HuH-7.5 (cell line): ENCODE data around the gene MRFAP1.
"Not testable (repeated sequence)": the region's sequence is repeated elsewhere in the genome, so short reads cannot be mapped to it uniquely, and the experiment has no call there.

Experiments used
- DNase-seq: peaks from one replicate; pipeline ENCODE4 v3.0.0; 2011; ENCODE audit warnings: low spot score

The MRFAP1 gene

GRCh38 chr4:6634746-6635145, 5.7 kb upstream of the MRFAP1 start:
- DNase-seq = no peak

- no peak for DNase-seq
These were observed 1.3 kb upstream of the MRFAP1 start for GRCh38 chr4:6639137-6639680.

DNA sequence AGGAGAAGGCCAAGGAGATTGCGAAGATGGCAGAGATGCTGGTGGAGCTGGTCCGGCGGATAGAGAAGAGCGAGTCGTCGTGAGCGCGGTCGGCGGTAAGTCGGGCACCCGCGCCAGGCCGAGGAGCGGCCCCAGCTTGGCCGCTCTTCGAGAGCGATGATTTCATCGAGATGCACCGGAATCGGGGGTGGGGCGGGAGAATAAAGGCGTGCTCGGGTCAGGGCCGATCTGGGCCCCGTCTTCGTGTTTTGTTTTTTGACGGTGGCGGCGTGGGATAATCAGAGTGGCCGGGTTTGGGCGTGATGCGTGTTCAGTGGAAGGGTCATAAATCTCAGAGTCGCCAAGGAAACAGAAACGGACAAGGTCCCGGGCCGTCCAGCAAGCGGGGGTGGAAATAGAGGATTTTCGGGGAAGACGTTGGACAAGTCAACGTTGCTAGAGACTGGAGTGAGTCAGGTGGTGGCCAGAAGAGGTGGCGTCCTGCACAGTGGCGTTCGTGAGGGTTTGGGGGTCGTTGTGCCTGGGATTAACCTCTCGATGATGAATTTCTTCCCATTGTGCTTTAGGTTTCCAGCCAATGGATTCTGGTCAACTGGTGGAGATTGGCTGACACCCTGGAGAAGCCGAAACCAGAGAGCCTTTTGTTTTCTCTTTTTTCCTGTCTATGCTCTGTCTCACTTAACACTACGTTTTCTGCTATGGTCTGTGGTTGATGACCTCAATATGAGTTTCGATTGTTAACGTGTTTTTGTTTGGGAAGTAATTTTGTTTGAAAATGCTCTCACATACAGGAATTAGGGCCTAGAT, 882 bp downstream of the MRFAP1 start:
- DNase-seq = no peak

GRCh38 chr4:6641971-6642320, 1.5 kb downstream of the MRFAP1 start:
- no peak for DNase-seq

GRCh38 chr4:6643141-6643847, 2.8 kb downstream of the MRFAP1 start:
- DNase-seq = no peak

- no peak for DNase-seq
These were observed 4.5 kb downstream of the MRFAP1 start for GRCh38 chr4:6644792-6645530.

DNA sequence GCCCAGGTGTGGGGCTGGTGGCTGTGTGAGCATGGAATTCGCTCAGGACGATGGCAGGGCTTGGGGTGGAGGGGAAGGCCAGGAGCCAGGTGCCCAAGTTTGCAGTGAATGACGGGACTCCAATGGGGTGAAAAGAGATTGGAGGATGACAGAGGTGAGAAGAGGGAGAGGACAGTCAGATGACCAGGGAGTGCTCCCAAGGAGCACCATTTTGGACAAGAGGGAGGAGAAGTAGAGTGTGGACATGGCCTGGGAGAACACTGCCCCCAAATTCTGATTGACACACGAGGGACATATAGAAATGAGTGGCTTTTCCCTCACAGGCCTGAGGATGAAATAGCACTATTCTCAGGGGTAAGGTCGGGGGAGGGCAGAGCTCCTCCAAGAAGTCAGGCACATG, 6.7 kb downstream of the MRFAP1 start:
- DNase-seq = no peak

DNA sequence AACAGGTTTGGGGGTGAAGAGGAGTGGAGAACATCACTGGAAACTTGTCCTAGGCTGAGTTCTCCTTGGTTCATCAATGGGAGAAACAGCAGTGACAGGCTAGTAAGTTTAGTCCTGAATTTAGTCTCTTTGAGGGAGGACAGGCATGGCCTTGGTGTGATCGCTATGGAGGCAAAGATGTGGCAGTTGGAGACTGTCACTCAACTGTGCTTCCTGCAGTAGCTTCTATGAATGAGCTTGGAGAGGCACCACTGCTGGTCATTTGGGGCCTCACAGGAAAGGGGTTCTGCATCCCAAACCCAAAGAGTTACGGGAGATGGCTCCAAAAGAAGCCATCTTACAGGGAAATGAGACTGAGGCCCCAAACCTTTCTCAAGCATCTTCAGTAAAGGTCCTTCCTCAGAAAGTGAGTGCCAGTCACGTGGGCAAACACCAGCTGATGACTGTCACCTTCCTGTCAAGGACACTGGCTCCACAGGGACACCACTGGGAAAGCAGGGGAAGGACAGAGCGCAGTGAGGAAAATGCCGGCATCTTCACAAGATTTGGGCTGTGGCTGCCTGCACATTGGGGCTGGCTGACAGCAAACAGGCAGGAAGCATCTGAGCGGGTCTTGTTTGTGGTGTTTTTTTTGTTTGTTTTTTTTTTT, 7.2 kb downstream of the MRFAP1 start:
- DNase-seq = no peak

- DNase-seq = no peak
These were observed 8.7 kb downstream of the MRFAP1 start for GRCh38 chr4:6649216-6649615.

- DNase-seq = not testable (repeated sequence)
These were observed 13.7 kb downstream of the MRFAP1 start for GRCh38 chr4:6654211-6654610.

DNA sequence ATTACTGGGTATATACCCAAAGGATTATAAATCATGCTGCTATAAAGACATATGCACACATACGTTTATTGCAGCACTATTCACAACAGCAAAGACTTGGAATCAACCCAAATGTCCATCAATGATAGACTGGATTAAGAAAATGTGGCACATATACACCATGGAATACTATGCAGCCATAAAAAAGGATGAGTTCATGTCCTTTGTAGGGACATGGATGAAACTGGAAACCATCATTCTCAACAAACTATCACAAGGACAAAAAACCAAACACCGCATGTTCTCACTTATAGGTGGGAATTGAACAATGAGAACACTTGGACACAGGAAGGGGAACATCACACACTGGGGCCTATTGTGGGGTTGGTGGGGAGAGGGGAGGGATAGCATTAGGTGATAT, 14.8 kb downstream of the MRFAP1 start:
- DNase-seq = not testable (repeated sequence)

GRCh38 chr4:6655924-6656323, 15.4 kb downstream of the MRFAP1 start:
- DNase-seq = no peak

DNA sequence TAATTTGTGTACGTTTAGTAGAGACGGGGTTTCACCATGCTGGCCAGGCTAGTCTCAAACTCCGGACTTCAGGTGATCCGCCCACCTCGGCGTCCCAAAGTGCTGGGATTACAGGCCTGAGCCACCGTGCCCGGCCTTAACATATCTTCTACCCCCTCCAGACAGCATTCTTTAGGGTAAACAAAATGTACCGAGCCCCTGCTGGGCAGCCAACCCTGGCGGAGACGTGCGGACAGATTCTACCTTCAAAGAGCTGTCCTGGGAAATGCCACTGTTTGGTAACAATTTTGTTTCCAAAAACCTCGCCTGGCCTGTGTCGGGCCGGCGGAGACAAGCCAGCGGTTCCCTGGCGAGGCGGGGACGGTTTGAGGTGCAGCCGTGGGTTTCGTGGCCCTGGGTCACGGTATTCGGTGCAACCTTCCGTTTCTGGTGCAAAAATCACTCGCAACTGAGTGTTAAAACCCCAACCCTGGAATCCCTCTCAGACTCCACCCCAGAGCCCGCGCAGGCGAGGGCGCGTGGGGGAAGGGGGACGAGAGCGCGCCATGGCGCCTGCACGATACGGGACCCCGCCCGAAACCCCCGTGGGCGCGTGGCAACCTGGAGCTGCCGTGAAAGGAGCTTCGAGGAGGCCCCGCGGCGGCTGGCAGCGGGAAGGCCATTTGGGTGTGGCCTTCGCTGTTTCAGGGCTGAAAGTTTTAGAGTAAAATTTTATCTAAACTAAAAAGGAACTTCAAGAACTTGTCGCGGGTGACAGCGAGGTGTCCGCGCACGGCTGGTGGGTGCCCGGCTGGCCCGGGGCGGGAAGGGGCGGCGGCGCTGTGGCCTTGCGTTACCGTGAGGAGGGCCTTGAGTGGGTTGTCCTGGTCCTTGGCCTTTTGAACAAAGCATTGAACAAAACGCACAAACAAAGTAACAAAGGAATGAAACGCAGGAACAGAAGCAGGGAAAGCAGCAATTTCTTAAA, 17.0 kb downstream of the MRFAP1 start:
- DNase-seq = no peak

GRCh38 chr4:6658209-6658595, 17.7 kb downstream of the MRFAP1 start:
- no peak for DNase-seq

DNA sequence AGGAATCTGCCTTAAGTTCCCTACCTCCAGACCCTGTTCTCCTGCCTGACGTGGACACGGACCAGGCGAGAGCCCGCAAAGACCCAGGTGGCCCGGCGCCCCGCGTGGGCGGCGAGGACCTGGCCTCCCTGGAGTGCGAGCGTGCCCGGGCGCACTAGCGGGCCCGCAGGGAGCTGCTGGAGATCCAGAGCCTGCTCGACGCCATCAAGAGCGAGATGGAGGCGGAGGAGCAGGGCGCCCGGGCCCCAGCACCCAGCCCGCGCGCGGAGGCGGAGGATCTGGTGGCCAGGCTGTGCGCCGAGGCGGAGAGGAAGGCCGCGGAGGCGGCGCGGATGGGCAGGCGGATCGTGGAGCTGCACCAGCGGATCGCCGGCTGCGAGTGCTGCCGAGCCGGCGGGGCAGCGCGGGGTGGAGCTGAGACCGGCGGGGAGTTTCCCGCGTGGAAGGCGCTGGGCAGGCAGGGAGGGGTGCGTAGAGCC, 18.2 kb downstream of the MRFAP1 start:
- no peak for DNase-seq

- no peak for DNase-seq
These were observed 19.4 kb downstream of the MRFAP1 start for GRCh38 chr4:6659897-6660296.

DNA sequence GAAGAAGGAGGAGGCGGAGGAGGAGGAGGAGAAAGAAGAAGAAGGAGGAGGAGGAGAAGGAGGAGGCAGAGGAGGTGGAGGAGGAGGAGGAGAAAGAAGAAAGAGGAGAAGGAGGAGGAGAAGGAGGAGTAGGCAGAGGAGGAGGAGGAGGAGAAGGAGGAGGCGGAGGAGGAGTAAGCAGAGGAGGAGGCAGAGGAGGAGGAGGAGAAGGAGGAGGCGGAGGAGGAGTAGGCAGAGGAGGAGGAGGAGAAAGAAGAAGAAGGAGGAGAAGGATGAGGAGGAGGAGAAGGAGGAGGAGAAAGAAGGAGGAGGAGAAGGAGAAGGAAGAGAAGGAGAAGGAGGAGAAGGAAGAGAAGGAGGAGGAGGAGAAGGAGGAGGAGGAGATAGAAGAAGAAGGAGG, 19.9 kb downstream of the MRFAP1 start:
- no peak for DNase-seq

DNA sequence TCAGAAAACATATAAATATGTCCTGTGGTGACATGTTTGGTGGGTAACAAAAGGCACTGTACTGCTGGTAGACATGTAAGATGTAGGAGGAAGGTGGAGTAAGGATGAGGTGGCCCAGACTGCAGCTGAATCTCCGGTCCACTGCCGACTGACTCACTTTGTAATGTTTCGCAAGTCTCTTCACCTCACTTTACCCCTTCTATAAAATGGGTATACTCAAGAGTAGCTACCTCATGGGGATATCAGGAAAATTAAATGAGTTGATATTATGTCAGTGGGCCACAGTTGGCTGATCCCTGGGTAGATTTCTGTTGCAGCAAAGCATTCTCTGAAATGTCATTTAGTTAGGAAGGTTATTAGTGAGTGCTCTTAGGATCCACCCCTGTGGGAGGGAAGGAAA, 22.1 kb downstream of the MRFAP1 start:
- no peak for DNase-seq

DNA sequence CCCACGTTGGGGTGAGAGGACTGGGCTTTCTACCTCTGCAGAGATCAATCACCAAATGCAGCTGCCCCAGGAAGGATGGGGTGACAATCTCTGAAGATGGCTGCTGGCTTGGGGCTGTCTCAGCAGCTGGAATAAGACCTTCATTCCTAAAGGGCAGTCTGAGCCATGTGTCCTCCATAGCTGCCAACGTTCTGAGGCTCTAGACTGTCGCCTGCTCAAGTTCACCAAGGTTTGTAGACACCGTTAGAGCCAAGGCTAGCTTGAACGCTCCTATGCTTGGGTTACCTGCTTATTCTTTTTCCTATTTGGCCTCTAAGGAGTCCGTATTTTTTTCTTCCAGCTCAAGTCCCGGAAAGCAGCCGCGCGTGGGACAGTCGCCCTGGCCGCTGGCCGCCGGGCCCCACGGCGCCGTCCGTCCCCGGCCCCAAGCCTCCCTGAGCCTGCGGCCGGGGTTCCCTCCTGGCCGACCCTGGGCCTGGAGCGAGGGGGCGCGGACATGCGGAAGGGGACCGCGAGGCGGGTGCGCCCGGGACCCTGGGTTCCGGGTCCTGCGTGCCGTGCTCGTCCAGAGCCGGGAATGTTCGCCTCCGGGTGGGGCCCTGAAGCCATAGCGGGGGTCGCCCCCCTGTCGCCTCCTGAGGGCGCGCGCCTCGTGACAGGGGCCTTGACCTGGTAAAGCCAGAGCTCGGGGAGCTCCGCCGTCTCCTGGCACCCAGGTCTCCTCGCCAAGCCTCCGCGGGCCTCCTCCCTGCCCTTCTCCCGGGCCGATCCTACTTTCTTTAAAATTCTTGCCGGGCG, 23.3 kb downstream of the MRFAP1 start:
- DNase-seq = no peak

- DNase-seq = no peak
These were observed 24.8 kb downstream of the MRFAP1 start for GRCh38 chr4:6665320-6665654.
